Left ventricle myocardium inferior (tissue), 1 donor: Measurements from ENCODE around the gene CHAC1. TPM values are rescaled to one million over a fixed set of nuclear protein-coding genes. Genes with fewer than 3 reads are reported as not detected.

ENCODE experiments used
- DNase-seq: peaks from one replicate; pipeline ENCODE4 v3.0.0-alpha.2; 2020
- H3K27ac ChIP-seq: fragments of 200-600 bp; replicated peaks from 2 replicates; pipeline ENCODE4 v1.8.0; 2021
- H3K27me3 ChIP-seq: fragments of 200-600 bp; 2 replicates; pipeline ENCODE4 v1.8.0; 2021; ENCODE audit warnings: low read depth
- H3K36me3 ChIP-seq: fragments of 200-600 bp; 2 replicates; pipeline ENCODE4 v1.8.0; 2021
- H3K4me1 ChIP-seq: fragments of 200-600 bp; 2 replicates; pipeline ENCODE4 v1.8.0; 2021
- H3K4me3 ChIP-seq: fragments of 200-600 bp; 2 replicates; pipeline ENCODE4 v1.8.0; 2021; ENCODE audit warnings: mild to moderate bottlenecking, moderate library complexity
- H3K9me3 ChIP-seq: fragments of 200-600 bp; replicated peaks from 2 replicates; pipeline ENCODE4 v1.8.0; 2021
- CTCF ChIP-seq: fragments of 200-600 bp; IDR thresholded peaks from 2 replicates; pipeline ENCODE4 v1.8.0; 2021; ENCODE audit warnings: antibody characterized with exemption, mild to moderate bottlenecking, borderline replicate concordance
- intact Hi-C: fragments of 100-400 bp; cut with micrococcal nuclease; formaldehyde crosslinking; loops from one replicate; pipeline ENCODE4 v1.11.0; 2022
- total RNA-seq: library from RNA; stranded (reverse); fragmentation: NEBNext Ultra II Directional; extraction: Animal tissue kit (Norgen Biotek cat#: 25700); gene quantifications from one replicate; pipeline ENCODE4 v1.2.1, GENCODE V29; 2021
- donor health status: DM: no; HTN: yes; CAD: no; lungs with severe emphysema.

CHAC1 gene
- total RNA-seq, 1 donor from 2014 or later = 1.3 TPM

GRCh38 chr15:40978141-40978540, 24.9 kb downstream of the CHAC1 start:
- no peak for DNase-seq
- peaks cover 6% of the 10 kb centered on the region for H3K4me1 ChIP-seq
- no peaks in the 10 kb centered on the region for H3K9me3 ChIP-seq
- TF ChIP-seq CTCF = no peak
- no peak overlapping the region for H3K4me3 ChIP-seq
- intact Hi-C loops = no loop called here
- peaks cover 75% of the 10 kb centered on the region for H3K36me3 ChIP-seq
- no peaks in the 10 kb centered on the region for H3K27me3 ChIP-seq
- H3K27ac ChIP-seq = no peak overlapping the region

GRCh38 chr15:40978562-40978961, 25.3 kb downstream of the CHAC1 start:
- Histone ChIP-seq H3K27ac (no peak overlapping the region), H3K27me3 (no peaks in the 10 kb centered on the region), H3K36me3 (peaks cover 79% of the 10 kb centered on the region), H3K4me1 (peaks cover 8% of the 10 kb centered on the region), H3K9me3 (no peaks in the 10 kb centered on the region), H3K4me3 (no peak overlapping the region)
- DNase-seq = no peak
- TF ChIP-seq CTCF = no peak
- intact Hi-C loops = no loop called here

GRCh38 chr15:40981186-40981585, 27.9 kb downstream of the CHAC1 start:
- H3K27ac ChIP-seq = no peak overlapping the region
- no peak for DNase-seq
- H3K4me1 ChIP-seq = peaks cover 8% of the 10 kb centered on the region
- peaks cover 99% of the 10 kb centered on the region for H3K36me3 ChIP-seq
- no peak for TF ChIP-seq CTCF
- H3K4me3 ChIP-seq = no peak overlapping the region
- intact Hi-C loops = no loop called here
- no peaks in the 10 kb centered on the region for H3K27me3 ChIP-seq
- no peaks in the 10 kb centered on the region for H3K9me3 ChIP-seq

GRCh38 chr15:40982855-40983254, 29.6 kb downstream of the CHAC1 start:
- Histone ChIP-seq H3K4me1 (peaks cover 8% of the 10 kb centered on the region), H3K27ac (peak overlapping the region; percentile 21), H3K4me3 (no peak overlapping the region), H3K36me3 (peaks cover 100% of the 10 kb centered on the region), H3K27me3 (no peaks in the 10 kb centered on the region), H3K9me3 (no peaks in the 10 kb centered on the region)
- intact Hi-C loops = no loop called here
- no peak for TF ChIP-seq CTCF
- no peak for DNase-seq

GRCh38 chr15:40984406-40984805, 31.1 kb downstream of the CHAC1 start:
- Histone ChIP-seq H3K36me3 (peaks cover 91% of the 10 kb centered on the region), H3K4me1 (peaks cover 8% of the 10 kb centered on the region), H3K9me3 (no peaks in the 10 kb centered on the region), H3K27me3 (no peaks in the 10 kb centered on the region), H3K4me3 (no peak overlapping the region), H3K27ac (no peak overlapping the region)
- intact Hi-C loops = no loop called here
- DNase-seq = no peak
- no peak for TF ChIP-seq CTCF

- Histone ChIP-seq H3K9me3 (no peaks in the 10 kb centered on the region), H3K27ac (no peak overlapping the region), H3K36me3 (peaks cover 86% of the 10 kb centered on the region), H3K4me1 (peaks cover 8% of the 10 kb centered on the region), H3K4me3 (no peak overlapping the region), H3K27me3 (no peaks in the 10 kb centered on the region)
- intact Hi-C loops = no loop called here
- TF ChIP-seq CTCF = no peak
- DNase-seq = no peak
These were observed 31.7 kb downstream of the CHAC1 start for GRCh38 chr15:40984964-40985363.
